NOMO-1 (cell line): ENCODE results near the gene XRCC3.

ENCODE experiments used
- DNase-seq, 2 experiments: peaks; one replicate each; lab custom pipeline; 2025; ENCODE audit not compliant: unreplicated experiment in 2 of 2; lab: John Stamatoyannopoulos, UW

XRCC3 gene

DNA sequence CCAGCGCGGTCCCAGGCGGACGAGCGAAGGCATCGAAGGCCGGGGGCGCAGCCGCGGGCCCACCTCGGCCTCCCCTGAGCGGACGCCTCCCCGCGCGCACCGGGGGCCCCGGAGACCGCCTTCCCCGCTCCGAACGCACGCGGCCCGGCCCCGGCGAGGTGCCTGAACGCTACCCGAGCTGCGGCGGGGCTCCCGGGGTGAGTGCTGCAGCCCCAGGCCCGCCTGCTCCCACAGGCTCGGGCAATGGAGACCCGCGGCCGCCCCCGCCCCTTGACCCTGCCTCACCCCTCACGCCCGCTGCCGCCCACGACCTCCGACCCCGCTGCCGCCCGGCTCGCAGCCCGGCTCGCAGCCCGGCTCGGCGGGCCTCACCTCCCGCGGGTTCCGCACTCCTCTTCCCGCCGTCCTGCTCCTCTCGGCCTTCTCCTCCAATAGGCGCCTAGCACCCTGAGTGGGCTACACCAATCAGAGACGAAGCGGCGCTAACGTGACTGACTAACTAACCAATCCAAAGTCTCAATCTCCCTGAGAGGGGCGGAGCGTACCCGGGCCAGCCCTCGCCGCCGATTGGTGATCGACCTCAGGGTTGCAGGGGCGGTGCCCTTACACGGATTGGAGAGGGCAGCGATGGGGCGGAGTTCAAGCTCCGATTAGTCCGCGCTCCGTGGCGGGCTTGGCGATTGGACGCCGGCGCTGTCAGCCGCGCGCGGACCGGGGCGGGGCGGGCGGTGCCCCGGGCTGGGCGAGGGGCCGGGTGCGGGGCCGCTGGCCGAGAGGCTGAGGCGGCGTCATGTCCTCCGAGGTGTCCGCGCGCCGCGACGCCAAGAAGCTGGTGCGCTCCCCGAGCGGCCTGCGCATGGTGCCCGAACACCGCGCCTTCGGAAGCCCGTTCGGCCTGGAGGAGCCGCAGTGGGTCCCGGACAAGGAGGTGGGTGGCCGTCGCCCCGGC is at the start of gene XRCC3, which contains the start of gene ZFYVE21:
XRCC3 (minus strand) TSS at position 400 of the 949 bp plus-strand sequence. CDS start 4,364 bp downstream, outside the sequence.
ZFYVE21 (plus strand) TSS at position 759 of the 949 bp plus-strand sequence; CDS start at position 791, 32 bp downstream.
- peak; percentile 99 to 100 for DNase-seq

DNA sequence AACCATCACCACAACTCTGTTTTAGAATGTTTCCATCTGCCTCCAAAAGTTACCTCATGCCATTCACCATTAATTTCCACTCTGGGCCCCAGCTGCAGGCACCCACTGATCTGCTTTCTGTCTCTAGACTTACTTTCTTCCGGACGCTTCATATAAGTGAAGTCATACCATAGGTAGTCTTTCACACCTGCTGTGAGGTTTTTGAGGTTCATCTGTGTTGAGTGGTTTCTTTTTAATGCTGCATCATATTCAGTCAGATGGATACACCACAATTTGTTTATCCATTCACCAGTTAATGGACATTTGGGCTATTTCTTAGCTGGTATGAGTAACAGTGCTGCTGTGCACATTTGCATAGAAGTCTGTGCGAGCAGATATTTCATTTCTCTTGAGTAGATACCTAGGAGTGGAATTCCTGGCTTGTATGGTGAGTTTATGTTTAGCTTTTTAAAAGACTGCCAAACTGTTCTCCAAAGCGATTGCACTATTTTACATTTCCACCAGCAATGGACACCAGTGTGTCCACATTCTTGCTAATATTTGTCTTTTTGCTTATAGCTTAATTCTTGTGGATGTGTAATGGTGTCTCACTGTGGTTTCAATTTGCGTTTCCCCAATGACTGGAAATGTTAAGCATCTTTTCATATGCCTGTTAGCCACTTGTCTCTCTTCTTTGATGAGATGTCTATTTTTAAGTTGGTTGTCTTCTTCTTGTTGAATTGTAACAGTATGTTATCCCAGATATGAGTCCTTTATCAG is 48.7 kb upstream of the XRCC3 start:
- no peak for DNase-seq

DNA sequence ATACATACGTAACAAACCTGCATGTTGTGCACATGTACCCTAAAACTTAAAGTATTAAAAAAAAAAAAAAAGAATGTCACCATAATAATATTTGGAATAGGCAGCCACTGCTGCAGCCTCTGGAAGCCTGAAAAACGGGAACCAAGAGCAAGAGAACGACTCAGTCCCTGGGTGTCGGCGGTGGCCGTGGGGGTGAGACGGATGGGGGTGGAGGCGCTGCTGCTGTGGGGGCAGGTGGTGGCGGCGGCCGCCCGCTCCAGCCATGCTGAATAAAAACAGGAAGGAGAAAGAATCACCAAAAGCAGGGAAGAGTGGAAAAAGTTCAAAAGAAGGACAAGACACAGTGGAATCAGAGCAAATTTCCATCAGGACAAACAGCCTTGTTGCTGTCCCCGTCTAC is 47.3 kb upstream of the XRCC3 start:
- peak in 1 of 2 experiments; percentile 15 for DNase-seq

DNA sequence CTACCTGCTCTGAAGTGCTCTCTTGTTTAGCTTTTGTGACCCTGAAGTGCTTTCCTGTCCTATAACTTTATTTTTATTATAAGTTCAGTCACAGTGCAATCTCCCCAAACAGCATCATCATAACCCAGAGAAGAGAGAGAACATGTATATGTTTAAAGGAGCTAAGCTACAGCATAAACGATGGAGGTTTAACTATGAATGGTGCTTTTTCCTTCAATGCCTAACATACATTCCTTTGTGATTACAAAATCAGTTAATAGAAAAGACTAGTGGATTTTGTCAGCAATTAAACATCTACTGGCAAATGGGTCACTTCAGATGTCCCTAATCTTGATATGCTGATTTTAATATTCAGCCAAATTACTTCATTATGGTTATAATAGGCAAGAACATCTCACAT is 46.8 kb upstream of the XRCC3 start:
- DNase-seq = no peak

DNA sequence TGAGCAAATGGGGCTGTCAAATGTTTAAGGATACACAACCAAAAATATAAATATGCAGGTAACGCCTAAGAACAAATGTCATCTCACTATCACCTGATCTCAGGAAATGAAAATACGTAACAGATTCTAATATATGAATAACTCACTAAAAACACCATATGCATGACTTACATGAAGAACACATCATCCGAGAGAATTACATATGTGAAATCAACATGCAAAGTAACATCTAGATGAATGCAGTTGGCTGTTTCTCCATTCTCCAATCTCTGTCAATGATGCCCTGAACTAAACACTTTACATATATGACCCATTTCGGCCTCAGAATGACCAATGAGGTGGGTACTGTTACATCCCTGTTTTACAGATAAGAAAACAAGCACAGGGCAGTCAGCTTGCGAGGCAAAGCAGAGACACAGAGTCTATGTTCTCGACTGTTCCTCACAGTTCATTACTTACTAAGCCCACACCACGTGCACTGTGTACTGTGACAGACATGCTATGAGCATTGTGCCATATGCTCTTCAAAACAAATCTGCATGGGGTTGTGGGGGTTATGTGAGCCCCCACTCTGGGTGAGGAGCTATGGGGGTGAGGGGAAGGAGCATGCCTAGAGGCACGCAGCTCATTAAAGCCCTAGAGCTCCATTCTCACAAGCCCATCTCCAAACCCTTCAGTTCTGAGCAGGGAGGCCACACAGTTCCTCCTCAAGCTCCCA is 43.0 kb upstream of the XRCC3 start:
- DNase-seq = no peak

DNA sequence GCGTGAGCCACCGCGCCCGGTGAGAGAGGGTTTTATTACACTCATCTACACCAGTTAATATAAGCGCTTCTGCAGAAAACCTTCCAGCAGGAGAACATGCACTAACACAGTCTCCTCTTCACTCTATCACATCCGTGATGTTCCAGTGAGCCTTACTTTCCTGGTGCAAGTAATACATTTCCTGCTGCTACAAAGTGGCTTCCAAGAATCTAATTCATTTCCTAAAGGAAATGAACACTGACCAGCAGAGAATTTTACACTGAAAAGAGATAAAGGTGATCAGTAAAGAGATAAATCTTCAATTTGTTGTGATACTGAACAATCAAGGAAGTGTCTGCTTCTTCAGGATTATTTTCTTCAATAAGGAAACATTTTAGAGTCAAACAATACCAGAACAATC is 39.8 kb upstream of the XRCC3 start:
- DNase-seq = no peak

DNA sequence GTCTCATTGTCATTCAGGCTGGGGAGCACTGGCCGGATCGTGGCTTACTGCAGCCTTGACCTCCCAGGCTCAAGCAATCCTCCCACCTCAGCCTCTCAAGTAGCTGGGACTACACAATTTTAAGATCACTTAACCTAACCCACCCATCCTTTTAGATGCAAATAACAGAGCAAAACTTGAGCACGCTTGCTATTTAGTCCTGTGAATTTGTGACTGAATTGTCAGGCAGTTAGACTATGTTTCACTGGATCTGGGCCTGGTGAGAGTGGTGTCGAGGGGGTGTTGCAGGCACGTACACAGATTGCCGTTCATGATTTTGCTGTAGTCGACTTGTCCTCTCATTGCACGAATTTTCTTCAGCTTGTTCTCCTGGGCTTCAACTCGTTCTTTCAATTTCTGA is 38.5 kb upstream of the XRCC3 start:
- DNase-seq = no peak

DNA sequence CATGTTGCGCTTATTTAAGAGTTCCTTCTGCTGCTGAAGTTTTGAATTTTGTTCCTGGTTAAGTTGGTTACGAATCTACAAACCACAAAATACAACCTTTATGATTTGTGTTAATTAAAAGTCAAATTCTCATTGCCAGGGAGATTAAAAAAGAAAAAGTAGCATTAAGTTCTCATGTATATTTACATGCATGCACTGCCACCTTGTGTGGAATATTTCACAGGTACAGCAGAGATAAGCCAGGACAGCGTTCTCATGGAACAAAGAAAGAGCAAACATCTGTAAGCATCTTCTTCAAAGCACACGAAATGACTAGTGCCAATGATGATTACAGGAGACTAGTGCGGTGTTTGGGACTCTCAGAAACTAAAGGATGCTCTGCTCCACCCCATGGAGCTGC is 34.6 kb upstream of the XRCC3 start:
- DNase-seq = no peak

DNA sequence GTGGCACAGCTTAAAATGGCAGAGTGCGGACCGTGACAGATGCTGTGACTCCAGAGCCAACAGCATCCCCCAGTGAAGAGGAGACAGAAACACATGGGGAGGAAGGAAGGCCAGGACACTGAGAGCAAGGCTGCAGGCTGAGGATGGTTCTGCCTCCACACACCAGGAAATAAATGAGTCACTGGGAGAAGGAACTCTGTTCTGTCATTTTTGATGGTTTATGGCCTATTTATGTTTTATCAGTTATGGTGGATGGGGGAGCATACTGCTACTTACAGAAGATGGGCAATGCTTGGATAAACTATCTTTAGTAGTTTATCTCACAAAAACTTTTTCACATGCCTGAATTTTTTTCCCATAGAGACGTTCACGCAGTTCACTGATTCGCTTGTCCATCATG is 34.2 kb upstream of the XRCC3 start:
- no peak for DNase-seq

DNA sequence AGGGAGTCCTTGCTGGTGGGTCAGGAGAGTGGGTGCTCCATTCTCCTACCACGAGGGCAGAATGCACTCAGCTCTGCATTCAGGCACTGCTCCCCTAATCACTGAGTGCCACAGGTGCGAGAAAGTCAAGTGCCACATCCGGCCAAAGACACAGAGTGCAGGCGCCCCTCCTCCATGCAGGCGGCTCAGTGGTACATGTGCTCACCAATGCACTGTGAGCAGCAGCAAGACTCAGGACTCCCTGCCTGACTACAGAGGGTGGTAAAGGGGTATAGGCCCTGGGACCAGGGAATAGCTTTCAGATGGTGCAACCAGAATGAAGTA is 33.2 kb upstream of the XRCC3 start:
- no peak for DNase-seq

DNA sequence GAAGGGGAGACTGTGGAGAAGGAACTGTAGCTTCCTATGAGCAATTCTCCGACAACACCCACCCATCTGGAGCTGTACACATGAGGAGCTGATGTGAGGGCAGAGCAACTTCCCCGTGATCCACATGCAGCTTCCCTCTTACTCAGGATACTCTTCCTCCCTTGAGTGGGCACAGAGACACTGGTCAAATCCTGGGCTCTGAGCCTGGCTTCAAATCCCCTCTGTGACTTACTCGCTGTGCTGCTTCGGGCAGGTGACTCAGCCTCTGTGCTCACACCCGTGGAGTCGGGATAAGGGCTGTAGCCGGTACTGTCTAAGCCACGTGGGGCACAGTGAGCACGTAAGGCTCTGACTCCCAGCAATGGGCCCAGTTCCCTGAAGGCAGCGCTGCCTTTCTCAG is 31.4 kb upstream of the XRCC3 start:
- DNase-seq = no peak

DNA sequence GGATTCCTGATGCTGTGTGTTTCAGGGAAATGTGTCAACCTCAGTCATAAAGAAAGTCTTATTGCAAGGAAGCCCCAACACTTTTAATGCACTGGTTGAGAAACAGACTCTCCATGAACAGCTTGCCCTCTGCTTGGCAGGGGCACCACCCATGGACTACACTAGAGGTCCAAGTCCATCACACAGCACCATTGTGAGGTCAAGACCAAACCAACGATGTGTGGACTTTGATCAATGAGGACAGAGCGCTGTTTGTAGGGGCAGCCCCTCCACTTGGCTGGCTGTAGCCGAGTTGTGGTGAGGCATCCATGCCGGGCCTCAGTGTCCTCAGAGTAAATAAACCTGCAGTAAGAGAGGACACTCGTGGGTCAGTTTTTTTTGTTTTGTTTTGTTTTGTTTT is 30.2 kb upstream of the XRCC3 start:
- no peak for DNase-seq

DNA sequence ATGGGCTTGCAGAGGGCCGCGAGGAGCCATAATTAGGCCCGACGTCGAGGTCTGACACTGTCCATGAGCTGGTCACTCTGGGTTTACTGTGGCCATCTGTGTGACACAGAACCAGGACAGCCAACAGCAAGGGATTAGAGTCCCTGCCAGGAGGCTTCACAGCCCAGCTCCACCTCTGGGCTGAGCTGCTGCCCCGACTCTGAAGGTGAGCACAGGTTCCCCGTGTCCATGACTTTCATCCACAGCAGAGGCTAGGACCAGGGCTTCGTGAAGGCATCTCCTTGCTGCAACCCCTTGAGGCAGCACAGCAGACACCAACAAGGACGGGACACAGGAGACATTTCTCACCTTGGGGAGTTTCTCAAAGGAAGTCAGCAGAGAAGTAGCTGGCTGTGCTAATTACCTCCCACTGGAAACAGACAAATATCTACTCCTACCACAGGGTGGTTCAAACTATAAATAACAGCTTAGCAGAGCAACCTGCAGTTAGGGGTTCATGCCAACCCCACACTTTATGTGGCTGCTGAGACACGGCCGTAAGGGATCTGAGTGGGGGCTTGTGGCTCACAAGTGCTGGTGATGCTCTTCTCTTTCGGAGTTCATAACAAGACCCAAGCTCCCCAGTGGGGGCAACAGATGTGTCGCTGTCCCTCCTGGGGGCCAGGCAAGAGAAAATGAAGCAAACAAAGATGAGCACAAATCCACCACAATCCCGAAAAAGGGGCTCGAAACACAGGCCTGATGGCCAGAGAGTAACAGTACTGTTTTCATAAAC is 29.6 kb upstream of the XRCC3 start:
- DNase-seq = no peak

DNA sequence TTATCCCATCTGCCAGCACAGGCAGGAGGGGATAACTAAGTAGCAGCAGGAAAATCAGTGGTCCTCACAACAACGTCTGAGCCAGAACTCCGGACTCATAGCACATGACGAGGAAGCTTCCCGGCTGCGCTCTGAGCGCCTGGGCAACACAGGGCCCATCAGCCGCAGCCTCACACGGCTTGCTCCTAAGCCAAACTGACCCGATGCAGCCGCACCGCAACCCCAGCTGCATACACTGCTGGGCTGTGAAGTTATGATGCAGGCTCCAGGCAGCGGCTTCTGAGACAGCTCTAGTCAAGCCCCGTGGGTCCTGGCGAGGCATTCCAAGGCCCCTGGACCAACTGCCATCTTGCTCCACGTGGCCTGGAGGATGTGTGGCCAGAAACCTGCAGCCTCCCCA is 28.4 kb upstream of the XRCC3 start:
- no peak for DNase-seq

DNA sequence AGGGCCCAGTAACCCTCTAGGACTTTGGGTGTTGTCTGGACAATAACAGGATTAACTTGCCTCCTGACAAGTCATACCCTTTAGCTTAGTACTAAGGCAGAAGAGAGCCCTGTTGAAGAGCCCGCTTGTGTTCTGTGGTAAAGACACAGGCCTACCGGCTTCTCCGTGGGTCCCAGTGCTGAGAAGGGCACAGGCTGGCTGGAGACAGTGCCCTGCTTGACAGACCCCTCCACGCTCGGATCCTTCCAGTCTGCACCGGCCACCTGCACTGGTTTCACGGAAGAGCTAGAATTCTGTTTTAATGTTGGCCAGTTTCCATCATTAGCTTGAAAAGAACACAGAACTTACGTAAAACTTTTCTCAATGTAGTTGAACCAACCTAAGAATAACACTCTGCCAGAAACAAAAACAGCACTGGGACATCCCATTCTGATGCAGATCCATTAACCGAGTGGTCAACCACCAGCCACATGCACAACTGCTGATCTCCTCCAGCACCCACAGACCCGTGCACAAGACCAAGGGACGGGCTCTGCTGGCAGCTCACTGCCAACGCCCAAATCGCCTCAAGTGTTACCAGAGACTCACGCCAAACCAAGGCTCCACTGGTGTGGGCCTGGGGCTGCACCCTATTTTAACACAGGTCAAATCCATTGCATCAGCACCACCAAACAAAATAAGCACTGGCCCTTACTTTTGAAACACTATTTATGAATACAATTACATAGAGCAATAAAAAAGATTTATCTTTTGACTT is 27.4 kb upstream of the XRCC3 start:
- DNase-seq = no peak

DNA sequence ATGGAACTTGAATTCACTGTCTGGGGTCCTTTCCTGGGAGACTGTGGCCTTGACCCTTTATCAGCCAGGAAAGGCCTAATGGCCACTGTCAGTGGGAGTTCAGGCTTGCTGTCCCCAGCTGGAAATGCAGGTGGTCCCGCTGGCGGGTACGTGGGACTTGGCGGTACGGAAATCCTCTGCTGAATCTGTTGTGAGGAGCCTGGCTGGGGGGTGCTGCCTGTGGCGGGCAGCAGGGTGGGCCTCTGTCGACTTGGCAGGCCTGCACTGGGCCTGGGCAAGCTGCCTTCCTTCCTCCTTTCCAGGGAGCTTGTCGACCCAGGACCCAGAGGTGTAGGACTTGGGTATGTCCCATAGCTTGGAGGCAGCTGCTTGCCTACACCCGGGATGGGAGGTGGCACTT is 26.6 kb upstream of the XRCC3 start:
- no peak for DNase-seq

DNA sequence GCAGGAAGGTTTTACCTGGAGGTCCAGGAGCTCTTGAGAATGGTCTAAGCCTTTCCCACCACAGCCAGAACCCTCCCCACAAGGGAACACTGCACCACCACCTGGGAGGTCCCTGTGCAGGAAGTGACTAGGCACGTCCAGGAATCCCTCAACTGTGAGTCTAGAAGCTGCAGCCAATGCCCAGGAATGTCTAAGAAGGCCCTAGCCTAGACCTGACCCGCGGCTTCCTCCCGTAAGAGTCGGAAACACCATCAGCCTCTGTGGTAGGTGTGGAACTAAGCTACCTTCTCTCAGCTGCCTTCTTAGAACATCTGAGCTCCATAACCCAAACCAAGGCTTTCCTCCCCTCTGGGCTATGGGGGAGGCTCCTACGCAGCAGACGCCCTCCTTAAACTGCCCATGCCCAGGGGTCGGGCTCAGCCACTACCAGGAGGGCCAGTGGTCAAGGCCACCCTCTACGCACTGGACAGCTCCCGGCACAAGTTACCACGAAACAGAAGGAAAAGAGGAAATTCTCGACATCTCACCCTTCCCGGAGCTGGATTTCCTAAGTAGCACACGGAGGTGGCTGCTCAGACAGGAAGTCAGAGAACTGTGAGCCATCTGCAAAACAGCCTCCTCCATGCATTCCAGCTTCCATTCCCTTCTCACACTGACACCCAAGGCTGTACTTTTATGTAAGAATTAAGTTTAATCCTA is 25.9 kb upstream of the XRCC3 start:
- no peak for DNase-seq

DNA sequence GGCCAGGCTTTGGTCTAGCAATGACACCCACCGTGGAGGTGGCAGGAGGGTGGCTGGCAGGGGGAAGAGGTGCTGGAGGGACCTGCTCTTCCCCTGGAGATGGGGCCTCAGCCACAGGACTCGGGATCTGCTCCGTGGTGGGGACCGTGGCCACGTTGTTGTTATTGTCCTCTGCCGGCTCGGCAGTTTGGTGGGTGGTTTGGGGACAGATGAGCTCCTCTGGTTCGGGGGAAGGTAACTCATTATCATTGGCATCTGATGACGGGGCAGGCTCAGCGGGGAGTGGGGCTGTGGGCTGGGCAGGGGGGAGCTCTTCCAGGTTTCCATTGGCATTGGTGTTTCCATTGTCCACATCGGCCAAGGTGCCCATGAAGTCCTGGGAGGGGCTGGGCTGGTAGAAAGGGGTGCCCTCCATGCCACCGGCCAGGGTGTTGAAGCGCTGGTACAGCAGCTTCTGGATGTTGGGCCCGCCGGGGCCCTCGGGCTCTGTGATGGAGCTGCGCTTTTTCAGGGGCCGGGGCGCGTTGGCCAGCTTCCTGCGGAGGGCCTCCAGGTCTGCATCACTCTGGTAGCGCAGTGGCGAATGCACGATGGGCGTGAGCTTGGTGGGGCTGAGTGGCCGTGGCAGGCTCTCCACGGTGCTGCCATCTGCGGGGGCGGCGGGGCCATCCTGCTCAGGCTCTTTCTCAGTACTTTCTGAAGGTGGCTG is 24.7 kb upstream of the XRCC3 start:
- no peak for DNase-seq

DNA sequence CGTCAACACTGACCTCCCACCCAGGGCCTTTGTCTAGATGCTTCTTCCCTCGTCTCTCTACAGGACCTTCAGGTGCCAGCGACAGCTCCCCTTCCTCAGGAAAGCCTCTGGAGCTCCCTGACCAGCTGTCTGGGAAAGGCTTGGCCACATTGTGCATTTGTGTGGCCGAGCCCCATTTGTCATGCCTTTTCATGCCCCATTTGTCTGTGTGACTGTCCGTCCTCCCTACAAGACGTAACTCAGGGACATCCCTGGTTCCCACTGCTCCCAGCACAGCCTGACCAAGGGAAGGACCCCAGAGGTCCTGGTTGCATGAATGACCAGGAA is 24.2 kb upstream of the XRCC3 start:
- DNase-seq = no peak
